ENCODE results near the gene PPP1R18. TPM values are rescaled to one million over a fixed set of nuclear protein-coding genes. Genes with fewer than 3 reads are reported as not detected.

The PPP1R18 gene, protein sequence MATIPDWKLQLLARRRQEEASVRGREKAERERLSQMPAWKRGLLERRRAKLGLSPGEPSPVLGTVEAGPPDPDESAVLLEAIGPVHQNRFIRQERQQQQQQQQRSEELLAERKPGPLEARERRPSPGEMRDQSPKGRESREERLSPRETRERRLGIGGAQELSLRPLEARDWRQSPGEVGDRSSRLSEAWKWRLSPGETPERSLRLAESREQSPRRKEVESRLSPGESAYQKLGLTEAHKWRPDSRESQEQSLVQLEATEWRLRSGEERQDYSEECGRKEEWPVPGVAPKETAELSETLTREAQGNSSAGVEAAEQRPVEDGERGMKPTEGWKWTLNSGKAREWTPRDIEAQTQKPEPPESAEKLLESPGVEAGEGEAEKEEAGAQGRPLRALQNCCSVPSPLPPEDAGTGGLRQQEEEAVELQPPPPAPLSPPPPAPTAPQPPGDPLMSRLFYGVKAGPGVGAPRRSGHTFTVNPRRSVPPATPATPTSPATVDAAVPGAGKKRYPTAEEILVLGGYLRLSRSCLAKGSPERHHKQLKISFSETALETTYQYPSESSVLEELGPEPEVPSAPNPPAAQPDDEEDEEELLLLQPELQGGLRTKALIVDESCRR
- 17.9 and 43.7 TPM in 2 replicates for total RNA-seq (2011; cell fraction: chromatin; rRNA removed; ENCODE audit: low replicate concordance)
- 30.3 and 35.5 TPM in 2 replicates for total RNA-seq (2011; cell fraction: nucleolus; rRNA removed)
- total RNA-seq (2011; cell fraction: nucleoplasm; rRNA removed) = 35.6 and 50.9 TPM in 2 replicates
- 29.1 and 46.5 TPM in 2 replicates for total RNA-seq (2014; rRNA removed)
- total RNA-seq (2014; rRNA removed; fragmentation: Illumina TruSeq; extraction: Trizol) = 36.3 and 37.5 TPM in 2 replicates
- 42.6 and 45.3 TPM in 2 replicates for total RNA-seq (2015; rRNA removed; fragmentation: Illumina TruSeq; extraction: Trizol)
- 65.1 and 69.5 TPM in 2 replicates for total RNA-seq (2021)
- 80.5 and 118 TPM in 2 replicates for polyA plus RNA-seq (2011; rRNA removed)
- polyA plus RNA-seq (2011; cell fraction: cytosol; rRNA removed) = 136 and 150 TPM in 2 replicates
- 69.7 and 114 TPM in 2 replicates for polyA plus RNA-seq (2011; cell fraction: nucleus; rRNA removed)
- 53.8 and 162 TPM in 2 replicates for polyA plus RNA-seq (2012)
- 96.8 and 99.2 TPM in 2 replicates for polyA plus RNA-seq (2014; fragmentation: Illumina TruSeq; extraction: Trizol)
- polyA plus RNA-seq (2014; fragmentation: Nextera tagmentation; extraction: Ambion mirVana) = 10 to 100 TPM; 12.0 to 12.6 TPM
- polyA plus RNA-seq (2014; rRNA removed) = 60.2 and 69.0 TPM in 2 replicates
- polyA minus RNA-seq (2011; rRNA and poly(A)+ RNA removed) = 44.7 TPM in 2 replicates
- 38.3 and 45.2 TPM in 2 replicates for polyA minus RNA-seq (2011; cell fraction: cytosol; rRNA and poly(A)+ RNA removed)
- 12.0 and 26.3 TPM in 2 replicates for polyA minus RNA-seq (2011; cell fraction: nucleus; rRNA and poly(A)+ RNA removed)
- Bru-seq, nascent RNA = percentile 84 among the genes with signal in this experiment
- percentile 85 among the genes with signal in this experiment for BruChase-seq, experiment 1, labeled RNA remaining after a 2-hour chase
- percentile 90 among the genes with signal in this experiment for BruChase-seq, experiment 2, labeled RNA remaining after a 6-hour chase
- long read RNA-seq, experiment 1, transcript PPP1R18-206 (3 exons, 1,448 nt) = major isoform, 42 of 91 reads
- long read RNA-seq, experiment 1, partial matches to known transcripts = 45 of 91 reads
- long read RNA-seq, experiment 1, other reads (novel, unspliced or antisense) = 1 of 91 reads
- long read RNA-seq, experiment 2, transcript PPP1R18-206 (3 exons, 1,448 nt) = major isoform, 61 of 81 reads
- long read RNA-seq, experiment 2, partial matches to known transcripts = 4 of 81 reads
- long read RNA-seq, experiment 2, other reads (novel, unspliced or antisense) = 11 of 81 reads
- long read RNA-seq, experiment 3, partial matches to known transcripts = 2 of 4 reads
- long read RNA-seq, experiment 3, other reads (novel, unspliced or antisense) = 0 of 4 reads

GRCh38 chr6:30686009-30686907, at the start of gene PPP1R18:
Gene PPP1R18, minus strand, starts transcription at chr6:30686645. Its CDS starts 627 bp downstream, at chr6:30686018.
- H4K20me1 ChIP-seq (replicated peaks; ENCODE audit: control insufficient read depth, insufficient read depth, low read length) = no peaks in the 10 kb centered on the region
- intact Hi-C loops (cut with micrococcal nuclease) (loop anchor here (1.0 to 10.0 kb wide), 2 partner anchors 34 to 129 kb away; partner anchors contain the start of gene TUBB), in situ Hi-C loops (cut with MboI) (no loop called here)
- H3K4me3 ChIP-seq = peak within 1 kb of the TSS; percentile 81
- H3K9me1 ChIP-seq (ENCODE audit: control insufficient read depth, insufficient read depth, low read length) = no peaks in the 10 kb centered on the region
- CTCF ChIA-PET (ENCODE audit: low intra/inter-chr PET ratio) = interaction anchor here (1.0 to 1.5 kb wide), 2 partner anchors 35 to 36 kb away, joined by 4 to 6 read pairs; no protein-coding TSS in a partner anchor
- H3K9me3 ChIP-seq (replicated peaks; ENCODE audit: control insufficient read depth, insufficient read depth, low read depth, low read length) = no peaks in the 10 kb centered on the region
- peaks cover 12% of the 10 kb centered on the region; the same call in 2 of the 3 replicates for H3K36me3 ChIP-seq (ENCODE audit: control insufficient read depth, insufficient read depth, low read length)
- WGBS (ENCODE audit: insufficient coverage, low coverage, missing lambda C conversion rate) = 2% methylated on average over 27 of the region's 41 CpGs
- POLR2A ChIA-PET = interaction anchor here (1.1 to 23.5 kb wide), 3 partner anchors 25 to 32 kb away, joined by 3 to 524 read pairs (median 9); partner anchors contain the start of genes MDC1 and TUBB
- ATAC-seq = peak; percentile 48
- peaks cover 88% of the 10 kb centered on the region for H3K79me2 ChIP-seq (ENCODE audit: control insufficient read depth, insufficient read depth, low read length)
- peaks cover 49 to 90% of the 10 kb centered on the region in 2 experiments for H3K4me1 ChIP-seq (replicated peaks in 1 of 2; ENCODE audit: control insufficient read depth in 2 of 2, insufficient read depth in 2 of 2, low read length in 2 of 2)
- no TSS peak for BruUV-seq (replicated peaks)
- FAIRE-seq = no peak
- H2AFZ ChIP-seq (ENCODE audit: low read depth, low read length) = peak within 1 kb of the TSS; percentile 81
- H3K9ac ChIP-seq (ENCODE audit: insufficient read depth in 1 of 2, low read depth in 2 of 2, low read length in 2 of 2) = peak within 1 kb of the TSS; percentile 84 to 95
- H3K27ac ChIP-seq (ENCODE audit: extremely low read depth, low read depth, low read length) = peak within 1 kb of the TSS; percentile 88
- peak within 1 kb of the TSS; percentile 97 for H3K4me2 ChIP-seq (ENCODE audit: insufficient read depth, low read length)
- DNase-seq (ENCODE audit: extremely low read depth in 1 of 4, low spot score in 3 of 4) = peak; percentile 79 to 82 (median 80)
- H3K27me3 ChIP-seq (ENCODE audit: control insufficient read depth in 2 of 2, insufficient read depth in 2 of 2, low read length in 2 of 2) = no peaks in the 10 kb centered on the region
- no peak for TF ChIP-seq GTF2A2 (tag; IDR thresholded peaks at IDR 0.05)
- TF ChIP-seq ZBTB8A (IDR thresholded peaks at IDR 0.05; ENCODE audit: partially characterized antibody) = no peak
- TF ChIP-seq ZNF184 (CRISPR knock-in tag; IDR thresholded peaks at IDR 0.05) = no peak
- no peak; the same call in 1 of the 2 replicates for TF ChIP-seq ZNF316 (IDR thresholded peaks at IDR 0.05)
- no peak; the same call in 1 of the 2 replicates for TF ChIP-seq ZC3H4 (CRISPR knock-in tag; IDR thresholded peaks at IDR 0.05; ENCODE audit: borderline replicate concordance)
- no peak for TF ChIP-seq BRF1 (IDR thresholded peaks at IDR 0.05; ENCODE audit: borderline replicate concordance, extremely low read depth, insufficient read length)
- TF ChIP-seq ESRRA (IDR thresholded peaks at IDR 0.05; ENCODE audit: borderline replicate concordance, low read depth) = 0 out of 2 replicates have a peak, but pooled peaks have one; percentile 4
- TF ChIP-seq CBX1 (IDR thresholded peaks at IDR 0.05; ENCODE audit: low read depth) = peak; percentile 12; the same call in 1 of the 2 replicates
- no peak for TF ChIP-seq SMARCC2 (IDR thresholded peaks at IDR 0.05; ENCODE audit: low read depth)
- TF ChIP-seq MXI1 (IDR thresholded peaks at IDR 0.05; ENCODE audit: low read depth, low read length) = peak; percentile 25; the same call in 1 of the 2 replicates
- no peak for TF ChIP-seq ZNF165 (CRISPR knock-in tag; IDR thresholded peaks at IDR 0.05; ENCODE audit: borderline replicate concordance)
